Measurements from ENCODE around the gene NEK7.

The NEK7 gene

DNA sequence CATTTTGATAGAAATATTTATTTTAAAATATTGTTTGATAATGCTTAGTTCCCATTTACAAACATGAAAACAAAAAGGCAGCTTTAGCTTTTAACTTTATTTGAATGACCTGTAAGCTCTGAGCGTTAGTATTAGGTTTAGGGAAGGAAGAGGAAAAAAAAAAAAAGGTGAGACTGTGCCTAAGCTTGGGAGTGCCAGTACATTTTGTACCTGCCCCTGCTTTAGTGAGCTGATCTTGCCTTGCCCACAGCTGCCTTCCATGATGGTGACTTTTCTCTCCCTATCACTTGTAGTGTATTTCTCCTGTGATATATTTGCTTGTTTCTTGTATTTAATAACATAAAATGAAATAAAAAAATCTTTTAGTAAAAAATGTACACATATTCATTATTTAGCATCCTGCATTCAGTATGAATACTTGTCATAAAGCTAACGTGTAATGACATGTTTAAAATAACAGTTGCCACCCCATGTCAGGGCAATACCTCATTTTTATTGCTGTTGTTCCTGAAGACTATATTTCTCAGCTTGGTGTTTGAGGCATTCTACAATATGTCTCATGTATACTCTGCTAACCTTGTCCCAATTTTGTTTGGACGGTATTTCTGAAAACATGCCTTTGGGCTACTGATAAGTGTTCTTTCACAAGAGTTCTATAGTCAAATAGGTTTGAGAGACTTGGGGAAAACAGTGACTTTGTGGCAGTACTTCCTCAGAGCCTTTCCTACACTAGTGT, 76.3 kb downstream of the NEK7 start:
- Mint-ChIP-seq H3K4me3 (no peak overlapping the region), H3K27ac (no peak overlapping the region), H3K9me3 (no peaks in the 10 kb centered on the region), H3K36me3 (peaks cover 9% of the 10 kb centered on the region), H3K4me1 (peaks cover 30% of the 10 kb centered on the region), H3K27me3 (no peaks in the 10 kb centered on the region)
- ATAC-seq: no peak

DNA sequence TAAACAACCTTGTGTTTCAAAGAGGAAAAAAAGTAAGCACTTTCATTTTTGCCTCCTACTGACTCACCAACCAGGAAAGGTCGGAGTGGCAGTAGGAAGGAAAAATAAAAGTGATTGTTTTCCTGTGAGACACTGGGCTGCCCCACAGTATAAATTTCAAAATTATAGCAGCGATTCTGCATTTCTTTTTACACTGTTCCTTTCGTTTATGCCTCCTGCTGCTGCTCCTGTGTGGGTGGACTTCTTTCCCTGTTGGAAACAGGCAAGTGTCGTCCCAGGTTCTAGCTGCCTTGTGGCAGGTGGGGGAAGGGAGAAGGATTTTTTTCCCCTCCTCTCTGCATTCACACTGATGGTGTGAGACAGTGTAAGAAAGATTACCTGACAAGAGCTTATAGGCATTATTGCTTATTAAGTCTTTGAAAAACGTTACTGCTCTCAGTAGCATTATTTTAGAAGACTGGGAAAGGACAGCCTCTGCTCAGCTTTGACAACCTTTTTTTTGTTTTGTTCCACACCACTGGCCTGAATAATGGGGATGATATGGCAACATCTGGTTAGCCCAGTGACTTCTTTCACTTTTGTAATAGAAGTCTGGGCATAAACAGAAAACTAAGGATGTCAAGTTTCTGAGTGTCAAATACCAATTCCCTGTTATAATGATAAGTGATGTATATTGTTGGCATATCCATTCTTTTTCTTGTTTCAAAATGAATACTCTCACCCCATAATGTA, 77.9 kb downstream of the NEK7 start:
- Mint-ChIP-seq H3K27ac (no peak overlapping the region), H3K36me3 (peaks cover 9% of the 10 kb centered on the region), H3K4me1 (peaks cover 22% of the 10 kb centered on the region), H3K27me3 (no peaks in the 10 kb centered on the region), H3K9me3 (no peaks in the 10 kb centered on the region), H3K4me3 (no peak overlapping the region)
- no peak for ATAC-seq

DNA sequence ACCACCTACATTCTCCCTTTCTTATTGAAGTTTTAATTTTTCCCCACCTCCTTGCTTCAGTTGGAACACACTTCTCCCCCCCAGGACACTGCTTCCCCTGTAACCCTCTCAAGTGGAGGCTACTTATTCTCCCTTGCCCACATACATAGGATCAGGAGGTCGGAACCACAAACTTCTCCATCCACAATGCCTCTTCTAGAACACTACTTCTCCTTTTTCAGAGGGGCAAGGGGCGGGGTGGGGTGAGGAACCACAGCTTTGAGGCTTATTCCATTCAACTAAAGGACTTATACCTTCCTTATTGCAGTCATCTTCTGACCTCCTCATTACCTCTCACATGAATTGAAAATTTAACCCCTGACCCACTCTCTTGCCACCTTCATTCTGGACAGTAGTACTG, 81.3 kb downstream of the NEK7 start:
- Mint-ChIP-seq H3K27me3 (no peaks in the 10 kb centered on the region), H3K4me1 (peaks cover 32% of the 10 kb centered on the region), H3K36me3 (peaks cover 24% of the 10 kb centered on the region), H3K4me3 (no peak overlapping the region), H3K9me3 (no peaks in the 10 kb centered on the region), H3K27ac (no peak overlapping the region)
- ATAC-seq: peak; percentile 82

DNA sequence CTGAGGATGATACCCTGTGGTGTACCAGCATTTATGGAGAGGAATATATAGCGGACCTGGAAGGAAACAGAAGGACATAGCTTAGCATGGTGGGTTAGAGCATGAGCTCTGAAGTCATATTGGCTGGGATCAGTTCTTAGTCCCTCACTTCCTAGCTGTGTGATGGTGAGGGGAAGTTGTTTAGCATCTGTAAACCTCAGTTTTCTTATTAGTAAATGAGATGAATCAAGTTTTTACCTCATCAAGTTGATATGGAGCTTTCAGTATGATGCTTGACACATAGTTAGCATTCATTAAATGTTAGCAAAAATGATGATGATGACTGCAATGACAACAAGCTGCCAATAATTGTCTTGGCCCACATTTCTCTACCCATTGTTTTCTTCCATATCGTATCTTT, 84.8 kb downstream of the NEK7 start:
- peaks cover 23% of the 10 kb centered on the region for H3K36me3 Mint-ChIP-seq
- no peak for ATAC-seq
- peaks cover 22% of the 10 kb centered on the region for H3K4me1 Mint-ChIP-seq
- H3K27me3 Mint-ChIP-seq: no peaks in the 10 kb centered on the region
- H3K9me3 Mint-ChIP-seq: no peaks in the 10 kb centered on the region
- no peak overlapping the region for H3K4me3 Mint-ChIP-seq
- H3K27ac Mint-ChIP-seq: peak overlapping the region; percentile 20

DNA sequence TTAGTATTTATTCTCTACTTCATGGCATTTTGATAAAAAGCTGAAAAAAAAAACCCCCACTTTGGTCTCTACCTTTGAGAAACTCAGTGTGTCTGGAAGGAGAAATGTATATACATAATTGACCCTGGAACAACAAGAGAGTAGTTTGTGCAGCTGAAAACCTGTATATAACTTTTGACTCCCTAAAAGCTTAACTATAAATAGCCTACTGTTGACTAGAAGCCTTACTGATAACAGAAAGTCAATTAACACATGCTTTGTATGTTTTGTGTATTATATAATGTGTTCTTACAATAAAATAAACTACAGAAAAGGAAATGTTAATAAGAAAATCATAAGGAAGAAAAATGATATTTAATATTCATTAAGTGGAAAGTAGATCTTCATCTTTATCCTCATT, 88.0 kb downstream of the NEK7 start:
- no peaks in the 10 kb centered on the region for H3K9me3 Mint-ChIP-seq
- no peak overlapping the region for H3K4me3 Mint-ChIP-seq
- H3K36me3 Mint-ChIP-seq: peaks cover 29% of the 10 kb centered on the region
- H3K4me1 Mint-ChIP-seq: peaks cover 22% of the 10 kb centered on the region
- ATAC-seq: no peak
- H3K27me3 Mint-ChIP-seq: no peaks in the 10 kb centered on the region
- H3K27ac Mint-ChIP-seq: no peak overlapping the region

DNA sequence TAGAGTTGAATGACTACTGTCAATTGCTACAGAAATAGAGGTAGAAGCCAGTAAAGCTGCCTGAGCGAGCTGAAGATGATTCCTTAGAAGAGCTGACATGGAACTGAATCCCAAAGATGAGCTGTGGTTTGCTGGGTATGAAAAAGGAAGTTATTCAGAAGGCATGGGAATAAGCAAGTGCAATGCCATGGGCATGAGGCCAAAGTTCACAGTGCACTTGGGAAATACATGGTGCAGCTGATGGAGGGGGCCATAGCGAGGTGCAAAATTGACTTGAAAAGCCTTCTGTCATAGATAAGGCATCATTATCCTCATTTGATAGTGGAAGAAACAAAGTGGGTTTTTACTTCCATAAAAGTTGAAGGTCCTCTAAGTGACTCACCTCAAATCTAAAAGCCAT, 88.6 kb downstream of the NEK7 start:
- Mint-ChIP-seq H3K9me3 (no peaks in the 10 kb centered on the region), H3K4me3 (no peak overlapping the region), H3K27me3 (no peaks in the 10 kb centered on the region), H3K27ac (no peak overlapping the region), H3K36me3 (peaks cover 29% of the 10 kb centered on the region), H3K4me1 (peaks cover 22% of the 10 kb centered on the region)
- no peak for ATAC-seq

DNA sequence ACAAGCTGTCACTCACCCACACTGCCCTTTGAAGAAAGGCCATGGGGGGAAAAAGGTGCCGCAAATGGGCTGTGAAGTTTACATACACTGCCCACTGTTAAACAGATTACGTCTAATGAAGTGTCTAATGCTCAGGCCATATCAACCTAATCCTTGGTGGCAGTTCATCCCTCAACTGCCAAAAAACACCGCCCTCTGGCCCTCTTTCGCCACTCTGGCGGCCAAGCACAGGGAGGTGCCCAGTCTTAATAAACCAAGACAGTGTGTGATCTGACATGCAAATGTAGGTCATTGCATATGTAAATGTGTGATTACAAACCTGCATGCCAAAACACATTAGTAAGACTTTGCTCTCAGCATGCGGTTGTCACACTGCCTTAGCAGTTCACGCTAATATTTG, 89.5 kb downstream of the NEK7 start:
- Mint-ChIP-seq H3K27me3 (no peaks in the 10 kb centered on the region), H3K27ac (no peak overlapping the region), H3K9me3 (no peaks in the 10 kb centered on the region), H3K4me1 (peaks cover 17% of the 10 kb centered on the region), H3K36me3 (peaks cover 26% of the 10 kb centered on the region), H3K4me3 (no peak overlapping the region)
- no peak for ATAC-seq

DNA sequence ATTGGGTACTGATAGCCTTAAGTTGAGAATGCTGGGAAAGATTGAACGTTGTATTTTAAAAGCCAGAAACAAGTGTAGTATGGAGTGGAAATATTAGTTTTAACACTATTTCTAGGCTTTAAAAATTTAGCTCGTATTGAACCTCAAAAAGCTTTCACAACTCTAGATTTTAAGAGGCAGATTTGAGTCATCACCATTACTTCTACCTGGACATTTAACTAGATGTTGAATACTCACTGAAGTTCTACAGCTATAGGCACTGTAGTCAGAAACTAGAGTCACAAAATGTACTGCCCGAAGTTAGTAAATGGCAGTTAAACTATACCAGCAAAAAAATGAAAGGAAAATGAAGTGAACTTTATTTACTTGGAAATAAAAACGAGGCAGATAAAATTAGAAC, 96.5 kb downstream of the NEK7 start:
- peaks cover 38% of the 10 kb centered on the region for H3K4me1 Mint-ChIP-seq

DNA sequence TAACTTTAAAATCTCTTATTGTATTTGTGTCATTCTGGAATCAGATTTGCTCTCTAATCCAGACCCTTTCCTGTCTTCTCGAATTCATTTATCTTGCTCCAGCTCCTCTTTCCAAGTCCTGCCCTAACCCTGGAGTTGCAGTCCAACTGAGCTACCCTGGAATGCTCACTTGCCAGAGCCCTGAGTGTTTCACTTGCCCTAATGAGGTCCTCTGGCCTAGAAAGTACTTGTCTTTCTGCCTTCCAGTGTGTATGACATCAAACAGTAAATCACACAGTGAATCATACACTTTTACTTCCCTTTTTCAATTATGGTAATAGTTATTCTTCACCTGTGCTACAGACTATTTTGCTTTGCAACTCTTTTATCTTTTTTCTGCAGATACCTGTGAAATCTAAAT, 96.9 kb downstream of the NEK7 start:
- Mint-ChIP-seq H3K36me3 (peaks cover 11% of the 10 kb centered on the region), H3K4me3 (peak overlapping the region; percentile 57), H3K4me1 (peaks cover 38% of the 10 kb centered on the region), H3K9me3 (no peaks in the 10 kb centered on the region), H3K27ac (peak overlapping the region; percentile 67), H3K27me3 (no peaks in the 10 kb centered on the region)
- ATAC-seq: peak; percentile 95

More for the DNA sequence above, 96.5 kb downstream of the NEK7 start:
- no peaks in the 10 kb centered on the region for H3K27me3 Mint-ChIP-seq
- peak overlapping the region; percentile 67 for H3K27ac Mint-ChIP-seq
- H3K9me3 Mint-ChIP-seq: no peaks in the 10 kb centered on the region
- H3K4me3 Mint-ChIP-seq: no peak overlapping the region
- ATAC-seq: peak; percentile 59
- H3K36me3 Mint-ChIP-seq: peaks cover 11% of the 10 kb centered on the region

DNA sequence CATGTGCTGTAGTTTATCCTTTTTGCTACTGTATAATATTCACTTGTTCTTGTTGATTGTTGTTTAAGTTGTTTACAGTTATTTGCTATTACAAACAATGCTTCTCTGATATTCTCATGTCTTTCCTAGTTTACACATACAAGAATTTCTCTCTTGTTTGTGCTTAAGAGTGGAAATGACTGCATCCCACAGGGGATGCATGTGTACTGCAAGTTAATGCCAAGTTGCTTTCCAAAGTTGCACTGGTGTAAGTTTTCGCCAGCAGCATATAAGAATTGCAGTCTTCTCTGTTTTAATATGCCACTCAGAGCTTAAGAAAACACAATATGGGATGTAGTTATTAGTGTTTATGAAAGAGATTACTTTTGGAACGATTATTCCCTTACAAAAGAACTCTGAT, 97.7 kb downstream of the NEK7 start:
- Mint-ChIP-seq H3K4me3 (no peak overlapping the region), H3K27ac (no peak overlapping the region), H3K9me3 (no peaks in the 10 kb centered on the region), H3K4me1 (peaks cover 45% of the 10 kb centered on the region), H3K36me3 (peaks cover 16% of the 10 kb centered on the region), H3K27me3 (no peaks in the 10 kb centered on the region)
- ATAC-seq: no peak

DNA sequence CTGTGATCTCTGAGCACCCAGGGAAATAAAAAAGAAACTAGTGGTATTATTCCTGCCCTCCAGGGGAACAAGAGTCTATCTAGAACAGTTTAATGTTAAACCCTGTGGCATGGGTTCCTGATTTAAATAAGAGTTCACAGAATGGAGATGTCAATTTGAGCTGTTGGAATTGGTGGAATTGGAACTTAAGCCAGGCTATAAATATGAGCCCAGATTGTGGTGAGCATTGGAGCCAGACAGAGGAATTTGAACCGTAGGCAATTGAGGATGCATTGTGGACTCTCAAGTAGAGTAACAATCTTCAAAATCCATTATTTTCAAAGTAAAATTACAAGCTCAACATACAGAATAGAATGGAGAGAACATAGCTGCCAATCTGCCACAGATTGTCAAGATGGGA, 98.2 kb downstream of the NEK7 start:
- peaks cover 16% of the 10 kb centered on the region for H3K36me3 Mint-ChIP-seq
- no peaks in the 10 kb centered on the region for H3K9me3 Mint-ChIP-seq
- peaks cover 49% of the 10 kb centered on the region for H3K4me1 Mint-ChIP-seq
- ATAC-seq: no peak
- no peak overlapping the region for H3K4me3 Mint-ChIP-seq
- H3K27ac Mint-ChIP-seq: no peak overlapping the region
- H3K27me3 Mint-ChIP-seq: no peaks in the 10 kb centered on the region

DNA sequence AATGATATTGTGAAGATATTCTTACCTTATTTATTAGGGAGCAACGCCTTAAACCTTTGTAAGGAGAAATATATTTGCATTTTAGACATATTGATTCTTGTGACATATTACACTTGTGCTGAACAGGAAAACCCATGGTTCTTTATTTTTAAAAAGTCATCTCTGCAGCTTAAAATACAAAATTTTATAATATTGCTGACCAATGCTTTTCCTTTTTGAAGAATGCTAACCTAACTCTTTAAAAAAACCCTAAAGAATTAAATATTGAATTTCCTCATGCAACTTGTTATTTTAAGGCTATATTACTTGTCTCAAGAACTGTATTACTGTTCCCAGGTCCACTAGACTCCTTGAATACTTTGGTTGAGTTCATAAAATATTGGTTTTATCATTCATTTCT, 99.0 kb downstream of the NEK7 start:
- Mint-ChIP-seq H3K4me3 (no peak overlapping the region), H3K36me3 (peaks cover 22% of the 10 kb centered on the region), H3K27ac (no peak overlapping the region), H3K9me3 (no peaks in the 10 kb centered on the region), H3K27me3 (no peaks in the 10 kb centered on the region), H3K4me1 (peaks cover 56% of the 10 kb centered on the region)
- ATAC-seq: no peak

DNA sequence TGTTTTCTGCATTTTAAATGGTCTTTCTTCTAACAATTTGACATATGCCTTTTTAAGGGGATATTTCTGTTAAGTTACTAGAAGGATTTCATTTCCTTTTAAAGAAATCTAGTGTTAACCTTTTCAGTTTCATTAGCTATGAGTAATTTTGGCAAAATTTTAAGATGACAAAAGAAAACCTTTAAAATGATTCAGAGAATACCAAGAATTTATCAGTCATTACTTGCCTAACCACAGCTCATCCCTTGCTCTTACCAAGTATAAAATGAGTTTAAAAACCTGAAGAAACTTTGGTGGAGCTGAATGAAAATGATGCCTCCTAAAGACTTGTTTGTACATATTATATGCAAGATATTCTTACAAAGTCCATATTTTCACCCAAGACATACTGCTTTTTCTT, 101.7 kb downstream of the NEK7 start:
- Mint-ChIP-seq H3K4me1 (peaks cover 34% of the 10 kb centered on the region), H3K27ac (no peak overlapping the region), H3K9me3 (no peaks in the 10 kb centered on the region), H3K4me3 (no peak overlapping the region), H3K36me3 (peaks cover 17% of the 10 kb centered on the region), H3K27me3 (no peaks in the 10 kb centered on the region)
- peak; percentile 79 for ATAC-seq

DNA sequence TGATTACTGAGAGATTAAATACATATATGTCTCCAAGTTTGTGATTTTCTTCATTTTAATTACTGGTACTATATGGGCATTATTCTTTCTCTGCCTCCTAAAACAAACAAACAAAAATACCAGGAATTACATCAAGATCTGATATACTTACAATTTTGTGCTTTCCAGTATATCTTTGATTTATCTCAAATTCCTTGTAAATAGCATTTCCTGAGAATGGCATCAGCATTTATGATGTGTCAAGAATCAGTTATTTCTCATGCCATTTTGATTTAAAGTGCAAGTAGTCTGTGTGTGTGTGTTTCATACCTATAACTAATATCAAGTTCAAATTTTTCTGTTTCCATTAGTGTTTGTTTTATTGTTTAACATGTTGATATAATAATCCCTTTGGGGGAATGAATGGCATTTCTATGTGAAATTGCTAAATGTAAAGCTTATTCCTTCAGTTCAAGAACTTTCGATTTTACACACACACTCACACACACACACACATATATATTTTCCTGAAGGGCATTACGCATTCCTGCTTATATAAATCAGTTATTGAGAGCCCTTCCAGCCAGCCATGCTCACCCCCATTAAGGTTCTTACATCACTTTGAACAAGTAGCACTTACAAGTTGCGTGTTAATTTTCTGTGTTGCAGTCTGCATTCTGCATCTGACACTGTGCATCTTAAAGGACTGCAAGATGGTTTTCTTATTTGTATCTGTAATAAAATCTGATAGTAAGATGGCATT, 102.7 kb downstream of the NEK7 start:
- Mint-ChIP-seq H3K27me3 (no peaks in the 10 kb centered on the region), H3K27ac (peak overlapping the region; percentile 74), H3K9me3 (no peaks in the 10 kb centered on the region), H3K36me3 (peaks cover 17% of the 10 kb centered on the region), H3K4me1 (peaks cover 28% of the 10 kb centered on the region), H3K4me3 (no peak overlapping the region)
- no peak for ATAC-seq

DNA sequence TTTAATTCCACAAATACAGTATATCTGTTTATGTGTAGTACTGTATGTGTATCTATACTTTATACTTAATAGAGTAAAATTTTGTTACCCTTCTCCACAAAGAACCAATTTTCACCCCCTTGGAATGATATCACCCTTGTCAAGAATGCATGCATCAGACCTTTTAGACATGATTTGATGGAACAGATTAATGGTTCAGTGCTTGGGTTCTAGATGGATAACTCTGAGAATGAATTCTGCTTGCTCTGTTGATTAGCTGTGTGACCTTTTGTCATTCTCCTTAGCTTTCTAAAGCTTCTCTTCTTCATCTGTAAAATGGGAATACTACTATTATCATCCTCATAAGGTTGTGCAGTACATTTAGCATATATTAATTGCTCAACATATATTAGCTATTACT, 105.1 kb downstream of the NEK7 start:
- Mint-ChIP-seq H3K36me3 (peaks cover 20% of the 10 kb centered on the region), H3K27me3 (no peaks in the 10 kb centered on the region), H3K4me3 (no peak overlapping the region), H3K9me3 (no peaks in the 10 kb centered on the region), H3K4me1 (peaks cover 18% of the 10 kb centered on the region), H3K27ac (peak overlapping the region; percentile 27)
- no peak for ATAC-seq

All from stimulated activated memory B cell treated with anti-CD40 and anti-IgM and Interleukin-4, amounts not matched to agents 10 μg/mL and 1 μg/mL and 100 μg/mL, for 72 hours (primary cell).